H1 (cell line): Measurements from ENCODE around the gene BTBD1. TPM values are rescaled to one million over a fixed set of nuclear protein-coding genes. Genes with fewer than 3 reads are reported as not detected.

Source experiments
- CTCF ChIA-PET: fragments of 300-600 bp; sonication (Branson Sonifier 250); formaldehyde crosslinking; loops from one replicate; lab custom pipeline; 2021; ENCODE audit not compliant: partially characterized antibody; lab: Charles Lee
- POLR2A ChIA-PET: fragments of 300-600 bp; sonication (Branson Sonifier 250); formaldehyde crosslinking; loops from one replicate; lab custom pipeline; 2021; ENCODE audit warnings: inconsistent platforms; ENCODE audit not compliant: partially characterized antibody; lab: Charles Lee
- DNase-seq, 2 experiments: peaks; one replicate each; pipeline versions ENCODE4 v3.0.0 to v3.0.0-alpha.2; 2010 to 2022; ENCODE audit warnings: low spot score in 2 of 2, low read depth in 1 of 2, mixed read lengths in 1 of 2
- FAIRE-seq: peaks from 2 replicates; lab custom pipeline; 2011; peaks lifted over from hg19 to GRCh38; lab: Jason Lieb, UNC
- H2AFZ ChIP-seq: 2 replicates; pipeline ENCODE4 v1.8.1; 2012; ENCODE audit warnings: low read length, inconsistent platforms
- H2AK5ac ChIP-seq: 2 replicates; pipeline ENCODE4 v1.6.1; 2013; ENCODE audit warnings: low read depth, low read length
- H2BK120ac ChIP-seq: replicated peaks from 2 replicates; pipeline ENCODE3; 2013; ENCODE audit warnings: low read depth, low read length, inconsistent platforms
- H2BK12ac ChIP-seq: 2 replicates; pipeline ENCODE4 v1.6.1; 2013; ENCODE audit warnings: low read depth, low read length
- H2BK15ac ChIP-seq: 2 replicates; pipeline ENCODE4 v1.6.1; 2013; ENCODE audit warnings: low read length
- H2BK20ac ChIP-seq: 2 replicates; pipeline ENCODE4 v1.6.1; 2013; ENCODE audit warnings: low read length
- H2BK5ac ChIP-seq: 2 replicates; pipeline ENCODE4 v1.6.1; 2013; ENCODE audit warnings: low read depth, low read length
- H3K14ac ChIP-seq: 2 replicates; pipeline ENCODE4 v1.6.1; 2013; ENCODE audit warnings: inconsistent platforms; ENCODE audit not compliant: insufficient read length
- H3K18ac ChIP-seq: 2 replicates; pipeline ENCODE4 v1.6.1; 2013; ENCODE audit warnings: low read length; ENCODE audit errors: extremely low read depth
- H3K23ac ChIP-seq: 2 replicates; pipeline ENCODE4 v1.6.1; 2013; ENCODE audit warnings: inconsistent platforms; ENCODE audit not compliant: insufficient read length
- H3K23me2 ChIP-seq: 2 replicates; pipeline ENCODE4 v1.6.1; 2013; ENCODE audit warnings: low read depth, low read length
- H3K27ac ChIP-seq: 2 replicates; pipeline ENCODE4 v1.6.1; 2011; ENCODE audit warnings: low read depth, low read length, inconsistent platforms
- H3K27me3 ChIP-seq, 4 experiments: replicated peaks in 1 of 4; 1 replicate in 1 of 4; 2 replicates in 3 of 4; pipeline versions ENCODE4 v1.6.1 to v1.8.1; 2011 to 2013; ENCODE audit warnings: low read length in 3 of 4, mild to moderate bottlenecking in 3 of 4, inconsistent platforms in 2 of 4, mixed read lengths in 2 of 4, moderate library complexity in 1 of 4; ENCODE audit not compliant: control insufficient read depth in 3 of 4, insufficient read depth in 3 of 4; ENCODE audit errors: extremely low read depth in 1 of 4
- H3K36me3 ChIP-seq, 4 experiments: 2 replicates each; pipeline versions ENCODE4 v1.6.1 to v1.8.1; 2011 to 2013; ENCODE audit warnings: mild to moderate bottlenecking in 4 of 4, low read length in 3 of 4, moderate library complexity in 2 of 4, control low read depth in 1 of 4, inconsistent platforms in 1 of 4; ENCODE audit not compliant: insufficient read depth in 4 of 4, control insufficient read depth in 2 of 4
- H3K4ac ChIP-seq: replicated peaks from 2 replicates; pipeline ENCODE3; 2013; ENCODE audit warnings: low read length, low read depth, mixed read lengths, inconsistent platforms; ENCODE audit not compliant: insufficient read length
- H3K4me1 ChIP-seq, 4 experiments: replicated peaks in 1 of 4; 1 replicate in 1 of 4; 2 replicates in 3 of 4; pipeline versions ENCODE4 v1.6.1 to v1.8.1; 2011 to 2013; ENCODE audit warnings: low read length in 3 of 4, inconsistent platforms in 2 of 4, mixed read lengths in 1 of 4; ENCODE audit not compliant: insufficient read depth in 4 of 4, control insufficient read depth in 3 of 4
- H3K4me2 ChIP-seq, 2 experiments: 2 replicates each; pipeline versions ENCODE4 v1.6.1 to v1.8.1; 2011 to 2013; ENCODE audit warnings: low read depth in 2 of 2, low read length in 2 of 2, control low read depth in 1 of 2, inconsistent platforms in 1 of 2, mild to moderate bottlenecking in 1 of 2; ENCODE audit not compliant: insufficient read depth in 1 of 2
- H3K4me3 ChIP-seq, 4 experiments: fragments of 200-600, 300-600 bp in 1 of 4; sonication (generic), shearing (Covaris generic), sonication (Bioruptor Twin) in 1 of 4; 2 replicates each; pipeline versions ENCODE4 v1.5.1 to v1.8.1; 2011 to 2016; ENCODE audit warnings: low read length in 4 of 4, low read depth in 3 of 4, control low read depth in 2 of 4, inconsistent platforms in 2 of 4, mild to moderate bottlenecking in 2 of 4, mixed read lengths in 1 of 4, moderate library complexity in 1 of 4; ENCODE audit not compliant: insufficient read depth in 2 of 4; ENCODE audit errors: extremely low read depth in 1 of 4
- H3K56ac ChIP-seq: replicated peaks from 2 replicates; pipeline ENCODE3; 2013; ENCODE audit warnings: low read depth, mild to moderate bottlenecking, mixed read lengths, low read length, inconsistent platforms; ENCODE audit not compliant: insufficient read length
- H3K79me1 ChIP-seq: 2 replicates; pipeline ENCODE4 v1.6.1; 2013; ENCODE audit warnings: low read depth, low read length, control low read depth
- H3K79me2 ChIP-seq, 2 experiments: 2 replicates each; pipeline versions ENCODE4 v1.6.1 to v1.8.1; 2012 to 2013; ENCODE audit warnings: low read length in 2 of 2, mild to moderate bottlenecking in 2 of 2, inconsistent platforms in 1 of 2; ENCODE audit not compliant: insufficient read depth in 2 of 2, control insufficient read depth in 1 of 2
- H3K9ac ChIP-seq, 4 experiments: replicated peaks in 1 of 4; 1 replicate in 1 of 4; 2 replicates in 3 of 4; pipeline versions ENCODE4 v1.6.1 to v1.8.1; 2011 to 2013; ENCODE audit warnings: low read depth in 3 of 4, low read length in 3 of 4, control low read depth in 2 of 4, mild to moderate bottlenecking in 2 of 4, moderate library complexity in 2 of 4, inconsistent platforms in 1 of 4; ENCODE audit errors: extremely low read depth in 1 of 4
- H3K9me3 ChIP-seq, 2 experiments: 2 replicates each; pipeline versions ENCODE4 v1.6.1 to v1.8.1; 2012 to 2013; ENCODE audit warnings: mild to moderate bottlenecking in 2 of 2, moderate library complexity in 2 of 2, control low read depth in 1 of 2, inconsistent platforms in 1 of 2, low read depth in 1 of 2, low read length in 1 of 2, mixed read lengths in 1 of 2; ENCODE audit not compliant: insufficient read depth in 2 of 2
- H4K20me1 ChIP-seq, 2 experiments: replicated peaks in 1 of 2; 2 replicates each; pipeline versions ENCODE3 to v1.8.1; 2011 to 2013; ENCODE audit warnings: inconsistent platforms in 2 of 2, low read length in 2 of 2, mild to moderate bottlenecking in 1 of 2; ENCODE audit not compliant: insufficient read depth in 2 of 2, control insufficient read depth in 1 of 2
- H4K5ac ChIP-seq: 2 replicates; pipeline ENCODE4 v1.6.1; 2013; ENCODE audit warnings: low read length, low read depth, mixed read lengths, inconsistent platforms; ENCODE audit not compliant: insufficient read length
- H4K8ac ChIP-seq: 2 replicates; pipeline ENCODE4 v1.8.0; 2013; ENCODE audit warnings: mild to moderate bottlenecking, moderate library complexity, low read length, inconsistent platforms; ENCODE audit not compliant: insufficient read depth; ENCODE audit errors: extremely low read depth
- H4K91ac ChIP-seq: replicated peaks from 2 replicates; pipeline ENCODE3; 2013; ENCODE audit warnings: low read length, mixed read lengths, inconsistent platforms; ENCODE audit not compliant: insufficient read length
- E2F6 ChIP-seq: IDR thresholded peaks from 2 replicates; pipeline ENCODE4 v1.6.1; 2012; ENCODE audit warnings: inconsistent platforms
- HDAC6 ChIP-seq: IDR thresholded peaks from one replicate; pipeline ENCODE4 v1.7.1; 2012; ENCODE audit warnings: low read depth, mild to moderate bottlenecking, inconsistent platforms, low read length, moderate library complexity
- KDM5A ChIP-seq: fragments of 200-600 bp; IDR thresholded peaks from 2 replicates; pipeline ENCODE4 v1.7.1; 2012; ENCODE audit warnings: mild to moderate bottlenecking, low read length, inconsistent platforms, mixed read lengths
- NANOG ChIP-seq: IDR thresholded peaks from 2 replicates; pipeline ENCODE4 v1.6.1; 2011; ENCODE audit warnings: low read length, low read depth, mild to moderate bottlenecking, inconsistent platforms; ENCODE audit not compliant: insufficient read depth, poor library complexity, severe bottlenecking
- TEAD4 ChIP-seq: IDR thresholded peaks from 2 replicates; pipeline ENCODE4 v1.6.1; 2012; ENCODE audit warnings: low read depth, low read length, inconsistent platforms, mixed read lengths
- YY1 ChIP-seq: IDR thresholded peaks from 2 replicates; pipeline ENCODE4 v1.6.1; 2011; ENCODE audit warnings: low read depth, mild to moderate bottlenecking, low read length
- WGBS, 2 experiments: shearing (Covaris generic) in 1 of 2; methylation state at CpG; one replicate each; pipeline versions ENCODE4 v1.1.6 to v1.1.7; 2013 to 2015; ENCODE audit warnings: low lambda C conversion rate in 2 of 2, mixed read lengths in 2 of 2, inconsistent platforms in 1 of 2, low coverage in 1 of 2, missing lambda C conversion rate in 1 of 2; ENCODE audit not compliant: insufficient replicate concordance in 2 of 2, insufficient coverage in 1 of 2, insufficient read length in 1 of 2; ENCODE audit errors: extremely low coverage in 1 of 2, missing lambda C conversion rate in 1 of 2; 5-methylcytosine and 5-hydroxymethylcytosine counted together
- polyA plus RNA-seq, 7 experiments: library from polyadenylated mRNA; depleted of rRNA in 3 of 7; stranded (reverse) in 5 of 7; unstranded in 2 of 7; fragments of >200 nt in 5 of 7; fragments of 200-250 nt in 2 of 7; gene quantifications; 1 replicate in 5 of 7; 2 replicates in 1 of 7; 4 replicates in 1 of 7; pipeline versions ENCODE4 v1.2.1 to v1.2.3, GENCODE V29; 2011 to 2013; ENCODE audit warnings: missing spikeins in 2 of 7, mixed read lengths in 2 of 7
- total RNA-seq: library from RNA; stranded (reverse); fragmentation: NEBNext Ultra II Directional; extraction: Animal tissue kit (Norgen Biotek cat#: 25700); gene quantifications from 2 replicates; pipeline ENCODE4 v1.2.1, GENCODE V29; 2021

The BTBD1 gene
- total and polyA plus RNA-seq, 2 of the 8 experiments (the other 6 are each of a cell fraction or from before 2014, with no cell fraction given) = 18.6 to 39.5 TPM

DNA sequence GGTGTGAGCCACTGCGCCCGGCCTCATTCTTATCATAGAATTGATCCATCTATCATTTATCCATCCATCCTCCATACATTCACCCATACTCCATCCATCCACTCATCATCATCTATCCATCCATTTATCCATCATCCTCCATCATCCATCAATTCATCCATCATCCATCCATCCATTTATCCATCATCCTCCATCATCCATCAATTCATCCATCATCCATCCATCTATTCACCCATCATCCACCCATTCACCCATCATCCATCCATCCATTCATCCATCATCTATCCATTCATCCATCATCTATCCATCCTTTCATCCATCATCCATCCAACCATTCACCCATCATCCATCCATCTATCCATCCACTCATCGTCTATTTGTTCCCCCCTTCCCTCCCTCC lies 44.1 kb upstream of the BTBD1 start:
- no peak overlapping the region for H2BK5ac ChIP-seq

More for the DNA sequence above, 44.1 kb upstream of the BTBD1 start:
- no peak overlapping the region for H3K9ac ChIP-seq
- H4K20me1 ChIP-seq = peaks cover 0 to 5% of the 10 kb centered on the region in 2 experiments
- H3K23me2 ChIP-seq = peaks cover 13% of the 10 kb centered on the region; the same call in 1 of the 2 replicates
- no peak overlapping the region for H2AFZ ChIP-seq
- no peaks in the 10 kb centered on the region for H3K9me3 ChIP-seq
- ChIA-PET POLR2A (interaction anchor here (1.0 kb wide), 1 partner anchor 10 kb away, joined by 3 read pairs; no protein-coding TSS in a partner anchor), CTCF (interaction anchor here (0.9 to 1.3 kb wide), 2 partner anchors 9 to 10 kb away, joined by 3 read pairs; no protein-coding TSS in a partner anchor)
- no peaks in the 10 kb centered on the region for H3K79me1 ChIP-seq
- no peak overlapping the region for H3K4me2 ChIP-seq
- no peak overlapping the region for H3K18ac ChIP-seq
- no peak overlapping the region for H2BK120ac ChIP-seq
- H4K91ac ChIP-seq = no peak overlapping the region
- H2BK20ac ChIP-seq = no peak overlapping the region
- no peak for TF ChIP-seq YY1
- no peak for TF ChIP-seq KDM5A
- TF ChIP-seq HDAC6 = no peak
- TF ChIP-seq E2F6 = no peak
- no peak for TF ChIP-seq TEAD4
- TF ChIP-seq NANOG = no peak
- H3K79me2 ChIP-seq = no peaks in the 10 kb centered on the region
- FAIRE-seq (no peak), DNase-seq (no peak)
- H3K27ac ChIP-seq = no peak overlapping the region
- no peak overlapping the region for H2AK5ac ChIP-seq
- peaks cover 0 to 28% (median 23%) of the 10 kb centered on the region in 4 experiments; a peak in 6 of 7 replicates for H3K27me3 ChIP-seq
- no peak overlapping the region for H3K14ac ChIP-seq
- H3K4me1 ChIP-seq = peaks cover 0 to 9% (median 4%) of the 10 kb centered on the region in 4 experiments; a peak in 3 of 7 replicates
- WGBS, 2 experiments = 92 to 100% methylated on average over 1 to 3 of the region's 3 CpGs
- H3K56ac ChIP-seq = peak overlapping the region; percentile 94
- no peak overlapping the region for H3K23ac ChIP-seq
- no peak overlapping the region for H3K4ac ChIP-seq
- no peaks in the 10 kb centered on the region for H3K36me3 ChIP-seq
- no peak overlapping the region for H2BK15ac ChIP-seq
- H3K4me3 ChIP-seq = no peak overlapping the region
- H2BK12ac ChIP-seq = no peak overlapping the region
- H4K5ac ChIP-seq = no peak overlapping the region
- H4K8ac ChIP-seq = no peak overlapping the region
